ENCODE measurements around the gene MYPN. TPM values are rescaled to one million over a fixed set of nuclear protein-coding genes. Genes with fewer than 3 reads are reported as not detected.

MYPN gene
- polyA plus RNA-seq, 3 donors = 0.04 to 0.10 (median 0.08) TPM

DNA sequence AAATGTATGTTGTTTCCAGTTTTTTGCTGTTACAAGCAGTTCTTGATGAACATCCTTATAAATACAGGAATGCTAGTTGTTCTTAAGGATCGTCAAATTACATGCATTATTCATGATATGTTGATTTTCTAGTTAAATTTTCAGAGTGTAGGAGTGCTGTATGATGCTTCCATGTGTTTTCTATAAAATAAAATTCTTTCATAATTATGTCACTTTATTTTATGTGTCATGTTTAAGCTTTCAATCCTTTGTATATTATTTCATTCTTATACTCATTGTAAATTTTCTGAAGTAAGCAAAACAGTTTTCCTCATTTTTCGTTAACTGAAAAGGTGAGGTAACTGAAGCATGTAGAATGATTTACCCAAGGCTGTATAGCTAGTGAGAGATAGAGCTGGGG lies 16.8 kb upstream of the MYPN start:
- DNase-seq (ENCODE audit: low read depth in 3 of 3, low spot score in 2 of 3) = no peak

DNA sequence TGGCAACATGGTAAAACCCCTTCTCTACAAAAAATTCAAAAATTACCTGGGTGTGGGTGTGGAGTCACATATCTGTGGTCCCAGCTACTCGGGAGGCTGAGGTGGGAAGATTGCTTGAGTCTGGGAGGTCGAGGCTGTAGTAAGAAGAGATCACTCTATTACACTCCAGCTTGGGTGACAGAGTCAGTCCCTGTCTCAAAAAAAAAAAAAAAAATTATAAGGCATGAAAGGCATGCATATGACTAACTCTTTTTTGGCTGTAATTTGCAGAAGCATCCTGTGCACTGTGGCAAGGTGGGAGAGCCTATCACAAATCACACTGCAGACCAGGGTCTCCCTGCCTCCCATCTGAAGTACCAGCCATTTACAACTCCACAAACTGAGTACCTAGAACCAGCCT lies 14.1 kb upstream of the MYPN start:
- no peak for DNase-seq (ENCODE audit: low read depth in 3 of 3, low spot score in 2 of 3)

DNA sequence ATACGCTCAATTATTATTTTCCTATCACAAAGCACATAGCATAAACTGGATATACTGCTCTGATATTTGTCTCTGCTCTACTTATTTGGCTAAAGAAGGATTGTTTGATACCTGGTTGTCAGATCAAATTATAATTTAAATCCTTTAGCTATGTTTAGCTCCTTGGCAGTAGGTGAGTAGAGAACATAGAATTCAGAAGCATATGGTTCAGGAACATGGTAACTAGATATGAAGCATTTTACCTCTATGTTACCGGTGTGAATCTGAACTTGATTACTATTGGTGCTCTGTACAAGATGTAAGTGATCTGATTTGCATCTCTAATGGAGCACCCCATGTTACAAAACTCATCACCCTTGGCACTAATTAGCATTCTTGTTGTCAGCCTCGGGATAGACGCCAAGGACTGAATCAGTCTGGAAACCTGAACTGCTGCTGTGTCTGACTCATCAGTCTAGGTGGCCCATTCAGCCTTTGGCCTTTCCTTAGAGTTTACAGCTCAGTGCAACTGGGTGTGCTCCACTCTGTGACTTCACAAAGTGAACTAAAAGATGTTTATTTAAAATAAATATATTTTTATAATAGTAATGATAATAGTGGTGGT lies 12.3 kb upstream of the MYPN start:
- no peak for DNase-seq (ENCODE audit: low read depth in 3 of 3, low spot score in 2 of 3)

DNA sequence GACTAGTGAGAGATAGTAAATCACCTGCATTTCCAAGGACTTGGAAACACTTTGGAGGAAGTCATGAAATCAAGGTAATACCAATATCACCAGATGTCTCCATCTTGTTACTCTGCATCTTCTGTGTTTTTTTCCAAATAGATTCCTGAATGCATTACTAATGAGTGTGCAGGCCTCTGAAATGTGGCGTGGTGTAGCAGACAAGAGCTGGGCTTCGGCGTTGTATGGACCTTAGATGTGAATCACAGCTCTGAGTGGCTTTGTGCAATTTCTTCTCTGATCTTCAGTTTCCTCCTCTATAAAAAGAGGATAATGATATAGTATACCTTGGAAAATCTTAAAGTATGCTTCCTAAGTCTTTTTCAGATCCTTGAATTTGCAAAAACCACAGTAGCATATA lies 9.6 kb upstream of the MYPN start:
- DNase-seq (ENCODE audit: low read depth in 3 of 3, low spot score in 2 of 3) = no peak

DNA sequence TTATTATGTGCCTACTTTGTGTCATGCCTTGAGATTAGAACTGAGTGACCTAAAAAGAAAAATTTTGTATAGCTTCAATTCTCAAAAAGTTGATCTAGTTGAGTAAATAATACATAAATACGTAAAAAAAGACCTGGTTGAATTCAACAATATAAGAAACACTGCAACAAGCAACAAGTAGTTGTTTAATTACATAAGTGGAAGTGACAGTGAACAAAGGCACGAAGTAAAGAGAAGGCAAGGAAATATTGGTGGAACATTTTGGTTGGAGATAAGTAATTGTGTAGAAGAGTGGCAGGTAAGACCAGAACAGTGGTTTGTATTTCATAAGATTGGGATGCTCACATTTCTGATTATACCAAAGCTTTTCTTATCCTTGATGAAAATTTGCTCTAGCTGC lies 8.2 kb upstream of the MYPN start:
- DNase-seq (ENCODE audit: low read depth in 3 of 3, low spot score in 2 of 3) = no peak

DNA sequence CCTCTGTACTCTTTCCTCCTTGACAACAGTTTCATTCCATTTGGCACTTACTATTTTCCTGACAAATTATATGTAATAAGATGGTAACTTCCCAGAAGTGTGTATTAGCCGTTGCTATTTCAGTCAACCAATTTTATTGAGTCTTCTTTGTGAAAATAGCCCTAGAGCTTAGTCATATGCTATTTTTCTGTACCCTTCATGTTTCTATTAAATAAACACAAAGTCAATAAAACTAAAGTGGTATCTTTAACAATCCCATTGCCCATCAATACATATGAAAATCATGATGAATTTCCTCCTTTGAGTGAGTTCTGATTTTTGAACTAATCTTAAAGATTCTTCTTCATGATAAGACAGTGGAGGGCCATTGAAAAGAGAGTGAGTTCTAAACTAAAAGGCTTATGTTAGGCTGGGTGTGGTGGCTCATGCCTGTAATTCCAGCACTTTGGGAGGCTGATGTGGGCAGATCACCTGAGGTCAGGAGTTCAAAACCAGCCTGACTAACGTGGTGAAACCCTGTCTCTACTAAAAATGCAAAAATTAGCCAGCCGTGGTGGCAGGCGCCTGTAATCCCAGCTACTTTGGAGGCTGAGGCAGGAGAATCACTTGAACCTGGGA lies 5.9 kb upstream of the MYPN start:
- DNase-seq (ENCODE audit: low read depth in 3 of 3, low spot score in 2 of 3) = no peak

DNA sequence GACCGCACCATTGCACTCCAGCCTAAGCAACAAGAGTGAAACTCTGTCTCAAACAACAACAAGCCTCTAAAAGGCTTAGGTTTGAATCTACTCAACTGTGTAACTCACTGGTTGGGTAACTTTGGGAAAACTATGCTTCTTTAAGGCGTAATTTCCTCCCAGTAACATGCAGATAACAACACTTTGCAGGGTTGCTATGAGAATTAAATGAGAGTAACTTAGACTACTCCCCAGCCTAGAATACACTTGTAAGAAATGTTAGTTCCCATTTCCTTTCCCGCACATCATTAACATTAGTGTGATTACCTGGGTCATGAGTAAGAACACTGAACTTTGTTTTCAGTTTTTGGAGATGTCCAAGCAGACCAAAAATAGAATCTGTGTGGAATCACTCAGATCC lies 5.4 kb upstream of the MYPN start:
- DNase-seq (ENCODE audit: low read depth in 3 of 3, low spot score in 2 of 3) = no peak

DNA sequence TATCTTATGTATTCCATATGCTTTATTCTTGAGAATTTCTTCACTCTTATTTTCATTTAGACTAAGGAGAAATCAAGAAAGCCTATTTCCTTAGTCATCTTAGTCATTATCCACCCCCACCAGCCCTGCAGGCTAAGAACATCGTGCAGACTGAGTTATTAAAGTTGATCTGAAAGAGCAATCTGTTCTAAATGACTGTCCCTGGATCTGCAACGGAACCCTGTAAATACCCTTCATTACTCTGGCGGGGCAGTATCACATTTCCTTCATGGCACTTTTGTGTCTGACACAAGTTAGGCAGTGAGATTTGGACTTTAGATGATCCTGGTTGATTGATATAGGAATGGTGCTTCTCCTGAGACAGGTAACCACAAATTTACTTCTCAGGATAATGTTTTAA lies 3.5 kb upstream of the MYPN start:
- no peak for DNase-seq (ENCODE audit: low read depth in 3 of 3, low spot score in 2 of 3)

DNA sequence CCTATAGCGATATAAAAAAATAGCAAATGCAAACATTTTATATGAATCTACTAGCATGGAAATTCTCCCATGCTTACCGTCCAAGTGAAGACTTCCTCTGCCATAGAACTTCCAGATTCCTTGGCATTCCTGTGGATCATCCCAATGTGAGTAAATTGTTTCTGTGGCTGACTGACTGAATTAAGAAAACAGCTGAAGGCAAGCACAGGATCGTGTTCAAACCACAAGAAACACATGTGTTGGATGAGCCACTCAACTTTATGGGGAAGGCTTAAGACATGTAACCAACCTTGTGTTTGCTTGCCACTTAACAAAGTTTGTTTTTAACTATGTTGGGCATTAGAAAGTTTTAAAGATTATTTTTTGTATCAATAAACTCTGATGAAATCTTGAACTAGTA lies 2.6 kb upstream of the MYPN start:
- no peak for DNase-seq (ENCODE audit: low read depth in 3 of 3, low spot score in 2 of 3)

DNA sequence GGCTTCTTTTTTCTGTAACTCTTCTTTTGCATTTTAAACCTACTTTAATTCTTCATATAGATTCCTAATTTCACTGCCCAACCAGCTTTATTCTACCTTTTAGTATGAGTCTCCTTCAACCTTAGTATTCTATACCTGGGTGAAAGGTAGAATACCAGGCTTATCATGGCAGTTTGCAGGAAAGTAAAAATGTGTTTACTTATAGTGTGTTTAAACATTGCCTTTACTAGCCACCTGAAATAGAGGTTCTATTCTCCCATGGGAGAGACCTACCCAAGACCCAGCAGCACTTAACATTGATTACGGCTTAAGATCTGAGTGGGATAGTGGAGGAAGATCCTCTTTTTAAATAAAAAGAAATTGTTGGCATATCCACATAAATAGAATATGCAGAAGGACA lies 1.6 kb upstream of the MYPN start:
- DNase-seq (ENCODE audit: low read depth in 3 of 3, low spot score in 2 of 3) = no peak

DNA sequence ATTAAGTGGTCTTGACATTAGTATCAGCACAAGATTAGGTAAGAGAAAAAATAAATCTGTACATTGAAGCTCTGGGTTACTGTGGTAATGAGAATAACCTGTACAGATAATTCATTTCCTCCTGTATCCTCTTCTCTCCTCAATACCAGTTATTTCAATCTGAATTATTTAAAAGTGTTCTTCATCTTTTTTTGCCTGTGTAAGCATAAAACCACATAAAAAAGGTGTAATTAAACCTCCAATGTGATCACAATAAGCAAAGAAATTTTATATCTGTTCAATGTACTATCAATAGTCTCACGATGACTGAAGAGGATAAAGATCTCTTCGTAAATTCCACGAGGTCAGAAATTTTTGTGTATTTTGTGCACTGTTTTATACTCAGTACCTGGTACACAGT lies 1.2 kb upstream of the MYPN start:
- DNase-seq (ENCODE audit: low read depth in 3 of 3, low spot score in 2 of 3) = no peak

DNA sequence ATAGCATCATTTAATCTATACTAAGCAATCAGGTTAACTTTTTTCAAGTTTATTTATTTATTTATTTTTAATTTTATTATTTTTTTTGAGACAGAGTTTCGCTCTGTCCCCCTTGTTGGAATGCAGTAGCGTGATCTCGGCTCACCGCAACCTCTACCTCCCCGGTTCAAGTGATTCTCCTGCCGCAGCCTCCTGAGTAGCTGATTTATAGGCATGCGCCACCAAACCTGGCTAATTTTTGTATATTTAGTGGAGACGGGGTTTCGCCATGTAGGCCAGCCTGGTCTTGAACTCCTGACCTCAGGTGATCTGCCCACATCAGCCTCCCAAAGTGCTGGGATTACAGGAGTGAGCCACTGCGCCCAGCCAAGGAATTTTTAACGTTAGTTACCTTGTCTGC lies 635 bp upstream of the MYPN start:
- DNase-seq (ENCODE audit: low read depth in 3 of 3, low spot score in 2 of 3) = no peak

DNA sequence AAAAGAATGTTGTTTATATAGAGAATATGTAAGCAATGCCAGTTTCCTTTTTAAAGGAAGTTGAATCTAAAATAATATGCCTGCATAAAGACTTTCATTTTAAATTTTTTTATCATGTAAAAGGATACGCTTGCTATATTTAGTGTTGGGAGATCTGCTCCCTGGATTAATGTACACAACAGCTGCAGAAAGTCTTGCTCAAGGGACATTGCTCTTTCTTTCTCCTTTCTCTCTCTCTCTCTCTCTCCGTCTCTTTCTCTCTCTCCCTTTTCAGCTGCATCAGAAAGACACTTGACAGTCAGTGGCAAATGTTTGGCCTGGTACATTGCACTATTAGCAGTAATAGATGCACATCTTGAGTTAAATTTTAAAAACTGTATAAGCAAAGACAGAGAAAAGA lies 739 bp downstream of the MYPN start:
- no peak for DNase-seq (ENCODE audit: low read depth in 3 of 3, low spot score in 2 of 3)

DNA sequence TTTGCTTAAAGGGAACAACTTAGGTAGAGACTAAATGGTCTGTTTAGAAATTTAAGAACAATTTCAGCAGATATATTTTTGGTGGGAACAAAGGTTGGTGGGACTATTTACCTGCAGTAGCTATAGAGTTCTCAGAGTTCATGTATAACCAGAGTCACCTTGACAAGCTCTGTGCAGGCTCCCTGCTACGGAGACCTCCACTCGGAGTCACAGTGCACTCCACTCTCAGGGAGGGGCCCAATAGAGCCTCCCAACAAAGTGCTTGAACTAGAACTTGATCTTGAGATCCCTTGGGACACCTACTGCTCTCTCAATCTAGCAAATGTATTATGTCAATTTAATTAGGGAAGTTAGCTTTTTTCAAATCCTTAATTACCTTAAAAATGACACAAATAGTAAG lies 2.3 kb downstream of the MYPN start:
- no peak for DNase-seq (ENCODE audit: low read depth in 3 of 3, low spot score in 2 of 3)

DNA sequence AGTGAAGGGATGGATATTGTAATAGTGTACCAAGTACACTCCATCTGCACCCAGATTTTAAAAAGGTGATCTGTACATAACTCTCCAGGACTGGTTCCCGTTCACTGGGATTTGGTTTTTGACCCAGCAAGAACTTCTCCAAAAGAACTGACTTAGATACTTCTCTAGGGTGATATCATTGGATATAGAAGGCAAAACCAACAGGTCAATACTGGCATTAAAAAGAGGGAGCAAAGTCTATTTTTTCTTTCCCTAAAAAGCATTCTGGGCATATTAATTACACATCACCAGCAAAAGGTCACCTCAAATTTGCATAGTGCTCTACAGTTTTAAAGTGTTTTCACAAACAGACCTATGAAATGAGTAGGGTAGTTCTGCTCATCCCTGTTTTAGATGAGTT lies 3.5 kb downstream of the MYPN start:
- no peak for DNase-seq (ENCODE audit: low read depth in 3 of 3, low spot score in 2 of 3)

DNA sequence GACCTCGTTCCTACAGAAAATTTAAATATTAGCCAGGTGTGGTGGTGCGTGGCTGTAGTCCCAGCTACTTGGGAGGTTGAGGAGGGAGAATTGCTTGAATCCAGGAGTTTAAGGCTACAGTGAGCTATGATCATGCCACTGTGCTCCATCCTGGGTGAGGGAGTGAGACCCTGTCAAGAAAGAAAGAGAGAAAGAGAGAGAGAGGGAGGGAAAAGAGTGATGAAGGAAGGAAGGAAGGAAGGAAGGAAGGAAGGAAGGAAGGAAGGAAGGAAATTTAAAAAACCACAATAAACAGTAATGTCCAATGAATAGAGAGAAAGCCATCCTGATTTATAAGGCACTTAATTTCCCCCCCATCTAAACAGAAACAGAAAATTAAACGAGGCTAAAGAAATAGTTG lies 9.4 kb downstream of the MYPN start:
- DNase-seq (ENCODE audit: low read depth in 3 of 3, low spot score in 2 of 3) = no peak

DNA sequence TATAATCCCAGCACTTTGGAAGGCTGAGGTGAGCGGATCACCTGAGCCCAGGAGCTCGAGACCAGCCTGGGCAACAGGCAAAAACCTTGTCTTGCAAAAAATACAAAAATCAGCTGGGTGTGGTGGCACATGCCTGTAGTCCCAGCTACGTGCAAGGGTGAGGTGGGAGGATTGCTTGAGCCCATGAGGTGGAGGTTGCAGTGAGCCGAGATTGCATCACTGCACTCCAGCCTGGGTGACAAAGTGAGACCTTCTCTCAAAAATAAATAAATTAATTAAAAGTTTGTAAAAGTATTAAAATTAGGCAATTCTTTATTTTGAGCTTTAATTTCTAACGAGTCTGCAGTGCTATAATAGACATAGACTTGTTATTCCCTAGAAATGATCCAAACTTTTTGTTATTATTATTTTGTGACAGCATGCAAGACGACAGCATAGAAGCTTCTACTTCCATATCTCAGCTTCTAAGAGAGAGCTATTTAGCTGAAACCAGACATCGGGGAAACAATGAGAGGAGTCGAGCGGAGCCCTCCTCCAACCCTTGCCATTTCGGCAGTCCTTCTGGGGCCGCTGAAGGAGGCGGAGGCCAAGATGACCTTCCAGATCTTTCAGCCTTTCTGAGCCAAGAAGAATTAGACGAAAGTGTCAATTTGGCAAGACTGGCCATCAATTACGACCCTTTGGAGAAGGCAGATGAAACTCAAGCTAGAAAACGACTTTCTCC lies 11.9 kb downstream of the MYPN start:
- DNase-seq (ENCODE audit: low read depth in 3 of 3, low spot score in 2 of 3) = no peak

DNA sequence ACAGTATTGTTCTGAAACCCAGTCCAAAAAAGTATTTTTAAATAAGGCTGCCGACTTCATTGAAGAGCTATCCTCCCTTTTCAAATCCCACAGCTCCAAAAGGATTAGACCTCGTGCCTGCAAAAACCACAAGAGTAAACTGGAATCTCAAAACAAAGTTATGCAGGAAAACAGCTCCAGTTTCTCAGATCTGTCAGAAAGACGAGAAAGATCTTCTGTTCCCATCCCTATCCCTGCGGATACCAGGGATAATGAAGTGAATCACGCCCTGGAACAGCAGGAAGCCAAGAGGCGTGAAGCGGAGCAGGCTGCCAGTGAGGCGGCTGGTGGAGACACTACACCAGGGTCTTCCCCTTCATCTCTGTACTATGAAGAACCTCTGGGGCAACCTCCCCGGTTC lies 12.6 kb downstream of the MYPN start:
- DNase-seq (ENCODE audit: low read depth in 3 of 3, low spot score in 2 of 3) = no peak

DNA sequence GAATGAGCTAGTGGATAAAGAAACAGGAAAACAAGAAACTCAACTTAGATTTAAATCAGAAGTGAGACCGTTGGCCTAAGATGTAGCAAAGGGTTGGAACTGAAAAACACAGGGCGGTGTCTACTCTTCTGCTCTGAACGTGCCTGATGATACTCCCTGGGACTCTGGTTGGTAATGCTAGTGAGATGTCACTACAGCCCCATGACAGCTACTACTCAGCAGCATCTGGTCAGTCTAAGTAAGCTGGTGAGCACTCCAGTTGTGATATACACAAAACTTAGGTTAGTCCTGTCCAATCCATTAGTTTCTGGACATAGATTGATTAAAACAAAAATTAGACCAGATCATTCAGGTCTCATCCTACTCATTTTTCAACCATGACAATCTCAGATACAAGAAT lies 15.4 kb downstream of the MYPN start:
- no peak for DNase-seq (ENCODE audit: low read depth in 3 of 3, low spot score in 2 of 3)

DNA sequence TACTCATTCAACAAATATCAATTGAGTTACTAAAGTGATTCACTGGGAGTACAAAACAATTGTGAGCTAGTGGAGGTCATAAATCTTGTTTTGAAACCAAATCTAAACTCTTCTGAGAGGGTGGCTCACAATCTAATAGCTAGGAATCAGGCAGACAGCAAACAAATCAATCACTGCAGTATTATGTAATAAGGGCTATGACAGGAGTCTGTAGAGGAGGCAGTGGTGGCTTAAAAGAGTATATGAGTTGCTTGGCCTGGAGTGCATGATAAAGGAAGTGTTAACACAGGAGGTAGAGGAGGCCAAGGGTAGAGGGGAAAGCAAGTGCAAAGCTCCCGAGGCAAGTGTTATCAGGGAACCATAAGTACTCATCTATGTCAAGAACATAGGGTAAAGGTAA lies 16.5 kb downstream of the MYPN start:
- no peak for DNase-seq (ENCODE audit: low read depth in 3 of 3, low spot score in 2 of 3)

DNA sequence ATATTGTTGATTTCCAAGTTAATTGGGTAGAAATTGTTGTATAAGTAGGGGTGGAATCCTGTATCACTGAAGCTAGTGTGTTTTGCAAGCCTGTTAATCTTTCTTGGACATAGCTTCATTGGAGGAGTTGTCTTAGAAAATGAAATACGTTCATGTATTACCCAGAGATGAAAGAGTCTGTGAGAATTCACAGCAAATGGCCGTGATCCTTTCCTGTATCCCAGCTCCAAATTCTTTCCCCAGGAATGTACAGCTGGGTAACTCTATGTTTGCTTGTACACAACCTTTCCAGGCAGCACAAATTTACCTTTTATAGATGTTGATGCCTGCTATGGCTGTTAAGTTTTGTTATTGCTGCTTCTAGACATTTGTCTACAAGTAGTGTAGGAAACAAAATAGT lies 18.7 kb downstream of the MYPN start:
- no peak for DNase-seq (ENCODE audit: low read depth in 3 of 3, low spot score in 2 of 3)

DNA sequence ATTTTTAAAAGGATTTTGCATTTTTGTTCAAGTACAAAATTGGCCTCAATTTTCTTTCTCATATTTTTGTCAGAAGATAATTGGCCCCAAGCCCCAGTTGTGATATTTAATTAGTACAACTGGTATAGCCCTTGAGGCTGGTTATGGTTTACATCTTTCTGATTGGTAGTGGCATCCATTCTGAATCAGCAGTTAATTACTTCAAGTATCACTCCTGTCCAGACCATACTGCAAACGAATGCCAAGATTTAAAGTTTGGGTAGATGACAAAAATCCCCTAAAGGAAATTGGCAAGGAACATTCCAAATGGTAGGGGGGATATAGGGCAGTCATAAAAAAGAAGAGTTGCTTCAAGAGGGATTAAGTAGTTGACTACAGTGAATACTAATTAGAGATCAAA lies 23.1 kb downstream of the MYPN start:
- no peak for DNase-seq (ENCODE audit: low read depth in 3 of 3, low spot score in 2 of 3)

DNA sequence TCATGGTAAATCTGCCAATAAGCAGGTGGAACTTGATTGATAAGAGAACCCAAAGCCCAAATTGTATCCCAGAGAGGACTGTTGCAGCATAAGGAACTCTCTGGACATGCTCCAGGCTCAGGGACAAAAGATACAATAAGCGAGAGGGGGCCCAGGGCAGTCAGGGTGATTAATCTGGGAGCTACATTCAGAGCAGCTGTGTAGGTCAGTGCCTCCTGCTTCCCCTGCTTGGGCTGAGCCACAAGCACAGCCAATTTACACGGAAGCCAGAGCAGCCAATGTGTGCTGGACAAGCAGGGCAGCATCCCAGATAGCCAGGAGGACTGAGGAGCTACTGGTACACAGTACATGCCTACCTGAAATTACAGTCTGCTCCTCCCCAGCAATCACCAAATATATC lies 24.2 kb downstream of the MYPN start:
- no peak for DNase-seq (ENCODE audit: low read depth in 3 of 3, low spot score in 2 of 3)

Measured in right renal cortex interstitium (tissue), 3 donors.